ENCODE measurements around the gene ZNF70.
A peak's percentile ranks its signal among the peaks of the same experiment; 100 is the strongest.

Gene ZNF70

GRCh38 chr22:23750714-23751440 is at the start of gene ZNF70:
Gene ZNF70, minus strand, starts transcription at chr22:23751112. Its CDS starts 5,972 bp downstream, at chr22:23745140.
- Histone ChIP-seq H3K36me3 (replicated peaks; ENCODE audit: insufficient read depth, low read length) (no peaks in the 10 kb centered on the region), H2AFZ (ENCODE audit: low read length) (peak within 1 kb of the TSS; percentile 93), H3K9me2 (replicated peaks; ENCODE audit: insufficient read depth, low read length) (no peaks in the 10 kb centered on the region), H3K79me2 (ENCODE audit: low read length) (no peaks in the 10 kb centered on the region), H3K9ac (ENCODE audit: low read length) (peak within 1 kb of the TSS; percentile 80), H3K27me3 (replicated peaks; ENCODE audit: insufficient read depth, low read length) (no peaks in the 10 kb centered on the region), H3F3A (ENCODE audit: insufficient read depth, low read length) (peaks cover 3% of the 10 kb centered on the region; the same call in 1 of the 2 replicates), H4K20me1 (ENCODE audit: insufficient read depth, low read length) (no peaks in the 10 kb centered on the region), H3K4me1 (ENCODE audit: low read length) (peaks cover 5% of the 10 kb centered on the region; the same call in 1 of the 2 replicates), H3K27ac (ENCODE audit: low read length) (peak within 1 kb of the TSS; percentile 64), H3K4me2 (ENCODE audit: low read depth, low read length) (peak within 1 kb of the TSS; percentile 98), H3K9me3 (replicated peaks; ENCODE audit: insufficient read depth, low read length) (no peaks in the 10 kb centered on the region), H3K4me3 (ENCODE audit: low read length) (peak within 1 kb of the TSS; percentile 79)
- TF ChIP-seq, protein P1, sequence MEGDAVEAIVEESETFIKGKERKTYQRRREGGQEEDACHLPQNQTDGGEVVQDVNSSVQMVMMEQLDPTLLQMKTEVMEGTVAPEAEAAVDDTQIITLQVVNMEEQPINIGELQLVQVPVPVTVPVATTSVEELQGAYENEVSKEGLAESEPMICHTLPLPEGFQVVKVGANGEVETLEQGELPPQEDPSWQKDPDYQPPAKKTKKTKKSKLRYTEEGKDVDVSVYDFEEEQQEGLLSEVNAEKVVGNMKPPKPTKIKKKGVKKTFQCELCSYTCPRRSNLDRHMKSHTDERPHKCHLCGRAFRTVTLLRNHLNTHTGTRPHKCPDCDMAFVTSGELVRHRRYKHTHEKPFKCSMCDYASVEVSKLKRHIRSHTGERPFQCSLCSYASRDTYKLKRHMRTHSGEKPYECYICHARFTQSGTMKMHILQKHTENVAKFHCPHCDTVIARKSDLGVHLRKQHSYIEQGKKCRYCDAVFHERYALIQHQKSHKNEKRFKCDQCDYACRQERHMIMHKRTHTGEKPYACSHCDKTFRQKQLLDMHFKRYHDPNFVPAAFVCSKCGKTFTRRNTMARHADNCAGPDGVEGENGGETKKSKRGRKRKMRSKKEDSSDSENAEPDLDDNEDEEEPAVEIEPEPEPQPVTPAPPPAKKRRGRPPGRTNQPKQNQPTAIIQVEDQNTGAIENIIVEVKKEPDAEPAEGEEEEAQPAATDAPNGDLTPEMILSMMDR (IDR thresholded peaks at IDR 0.05; ENCODE audit: low read length): peak; percentile 22; the same call in 1 of the 2 replicates
- no peak for TF ChIP-seq EZH2phosphoT487 (IDR thresholded peaks at IDR 0.05; ENCODE audit: low read length)
- no peak for TF ChIP-seq EZH2 (optimal IDR thresholded peaks at IDR 0.05; ENCODE audit: low read depth, low read length)
- DNase-seq: peak; percentile 95

DNA sequence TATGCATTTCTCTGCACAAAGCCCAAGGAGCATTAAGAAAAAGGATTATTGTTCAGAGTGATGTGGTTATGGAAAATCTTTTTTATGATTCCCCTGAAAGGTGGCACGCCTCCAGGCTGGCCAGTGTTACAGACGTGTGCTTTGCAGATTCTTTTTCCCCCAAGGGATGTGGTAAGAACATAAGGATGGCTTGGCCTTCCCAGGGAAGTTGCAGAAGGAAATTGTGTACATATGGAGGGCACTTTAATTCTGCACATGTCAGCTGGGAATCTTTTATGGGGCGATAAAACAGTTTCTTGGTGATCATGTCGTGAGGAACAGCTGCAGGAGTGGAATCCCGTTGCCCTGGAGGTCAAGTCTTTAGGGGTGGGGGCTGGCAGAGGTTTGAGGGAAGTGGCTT is 45.5 kb upstream of the ZNF70 start:
- no peak for DNase-seq
- no peak overlapping the region for H3K4me2 ChIP-seq (ENCODE audit: low read depth, low read length)
- H4K20me1 ChIP-seq (ENCODE audit: insufficient read depth, low read length): no peaks in the 10 kb centered on the region
- H3K36me3 ChIP-seq (replicated peaks; ENCODE audit: insufficient read depth, low read length): peaks cover 14% of the 10 kb centered on the region; the same call in 1 of the 2 replicates
- H3K9me3 ChIP-seq (replicated peaks; ENCODE audit: insufficient read depth, low read length): no peaks in the 10 kb centered on the region
- TF ChIP-seq, protein P1 (IDR thresholded peaks at IDR 0.05; ENCODE audit: low read length): no peak
- TF ChIP-seq EZH2 (optimal IDR thresholded peaks at IDR 0.05; ENCODE audit: low read depth, low read length): no peak
- no peak overlapping the region for H3K4me3 ChIP-seq (ENCODE audit: low read length)
- no peak overlapping the region for H3K27ac ChIP-seq (ENCODE audit: low read length)
- no peaks in the 10 kb centered on the region for H3F3A ChIP-seq (ENCODE audit: insufficient read depth, low read length)
- no peaks in the 10 kb centered on the region for H3K9me2 ChIP-seq (replicated peaks; ENCODE audit: insufficient read depth, low read length)
- peaks cover 23% of the 10 kb centered on the region for H3K79me2 ChIP-seq (ENCODE audit: low read length)
- H3K27me3 ChIP-seq (replicated peaks; ENCODE audit: insufficient read depth, low read length): no peaks in the 10 kb centered on the region
- no peaks in the 10 kb centered on the region for H3K4me1 ChIP-seq (ENCODE audit: low read length)
- no peak overlapping the region for H2AFZ ChIP-seq (ENCODE audit: low read length)
- no peak overlapping the region for H3K9ac ChIP-seq (ENCODE audit: low read length)

- no peaks in the 10 kb centered on the region for H4K20me1 ChIP-seq (ENCODE audit: insufficient read depth, low read length)
- H3K4me2 ChIP-seq (ENCODE audit: low read depth, low read length): no peak overlapping the region
- no peaks in the 10 kb centered on the region for H3K27me3 ChIP-seq (replicated peaks; ENCODE audit: insufficient read depth, low read length)
- no peak for DNase-seq
- no peaks in the 10 kb centered on the region for H3K9me2 ChIP-seq (replicated peaks; ENCODE audit: insufficient read depth, low read length)
- no peak overlapping the region for H3K4me3 ChIP-seq (ENCODE audit: low read length)
- no peak overlapping the region for H3K9ac ChIP-seq (ENCODE audit: low read length)
- H3K4me1 ChIP-seq (ENCODE audit: low read length): 0 out of 2 replicates have a peak, but pooled peaks cover 3% of the 10 kb centered on the region
- H3K36me3 ChIP-seq (replicated peaks; ENCODE audit: insufficient read depth, low read length): peaks cover 14% of the 10 kb centered on the region; the same call in 1 of the 2 replicates
- no peaks in the 10 kb centered on the region for H3F3A ChIP-seq (ENCODE audit: insufficient read depth, low read length)
- H3K9me3 ChIP-seq (replicated peaks; ENCODE audit: insufficient read depth, low read length): no peaks in the 10 kb centered on the region
- TF ChIP-seq EZH2phosphoT487 (IDR thresholded peaks at IDR 0.05; ENCODE audit: low read length) (no peak), EZH2 (optimal IDR thresholded peaks at IDR 0.05; ENCODE audit: low read depth, low read length) (no peak)
- TF ChIP-seq, protein P1 (IDR thresholded peaks at IDR 0.05; ENCODE audit: low read length): no peak
- H3K79me2 ChIP-seq (ENCODE audit: low read length): peaks cover 54% of the 10 kb centered on the region
- no peak overlapping the region for H2AFZ ChIP-seq (ENCODE audit: low read length)
- no peak overlapping the region for H3K27ac ChIP-seq (ENCODE audit: low read length)
Observed at GRCh38 chr22:23793326-23793725, 42.4 kb upstream of the ZNF70 start.
